T-helper 2 cell treated with Interferon-gamma antibody and Interleukin-4, amounts not matched to agents 100 ng/mL and 5 ng/mL, for 36 hours (primary cell): ENCODE measurements around the gene SLC66A3. TPM values are rescaled to one million over a fixed set of nuclear protein-coding genes. Genes with fewer than 3 reads are reported as not detected.

Experiments
- intact Hi-C: fragments of 100-400 bp; cut with micrococcal nuclease; formaldehyde crosslinking; loops from one replicate; pipeline ENCODE4 v1.15.1; 2023
- total RNA-seq: library from RNA; stranded (reverse); gene quantifications from 2 replicates; pipeline ENCODE4 v1.2.3, GENCODE V29; 2022

SLC66A3 gene
- total RNA-seq: 10.6 and 13.6 TPM in 2 replicates

- intact Hi-C loops: loop anchor here (1.0 to 10.0 kb wide), 6 partner anchors 25 to 851 kb away; partner anchors contain the start of genes HPCAL1, LPIN1 and ROCK2
Observed at GRCh38 chr2:11155381-11156035, at the start of gene SLC66A3. Gene SLC66A3 (plus strand): TSS chr2:11155467. CDS start chr2:11155547, 80 bp downstream.

- intact Hi-C loops: no loop called here
Observed at GRCh38 chr2:11109002-11109401, 46.3 kb upstream of the SLC66A3 start.

GRCh38 chr2:11112870-11113428 lies 42.3 kb upstream of the SLC66A3 start:
- intact Hi-C loops: no loop called here

GRCh38 chr2:11117776-11118175 lies 37.5 kb upstream of the SLC66A3 start:
- intact Hi-C loops: no loop called here

- intact Hi-C loops: no loop called here
Observed at GRCh38 chr2:11118761-11119160, 36.5 kb upstream of the SLC66A3 start.

- intact Hi-C loops: loop anchor here (10.0 kb wide), 1 partner anchor 136 kb away; no protein-coding TSS in a partner anchor
Observed at GRCh38 chr2:11121099-11121822, 34.0 kb upstream of the SLC66A3 start.

GRCh38 chr2:11121823-11122155 lies 33.5 kb upstream of the SLC66A3 start:
- intact Hi-C loops: loop anchor here (10.0 kb wide), 1 partner anchor 137 kb away; no protein-coding TSS in a partner anchor

GRCh38 chr2:11122380-11122779 lies 32.9 kb upstream of the SLC66A3 start:
- intact Hi-C loops: loop anchor here (10.0 kb wide), 1 partner anchor 138 kb away; no protein-coding TSS in a partner anchor

GRCh38 chr2:11123001-11123809 lies 32.1 kb upstream of the SLC66A3 start:
- intact Hi-C loops: loop anchor here (10.0 kb wide), 1 partner anchor 138 kb away; no protein-coding TSS in a partner anchor

GRCh38 chr2:11123856-11124759 lies 31.2 kb upstream of the SLC66A3 start:
- intact Hi-C loops: loop anchor here (1.0 to 10.0 kb wide), 4 partner anchors 19 to 289 kb away; no protein-coding TSS in a partner anchor

- intact Hi-C loops: loop anchor here (1.0 to 10.0 kb wide), 4 partner anchors 20 to 289 kb away; no protein-coding TSS in a partner anchor
Observed at GRCh38 chr2:11124760-11125068, 30.6 kb upstream of the SLC66A3 start.

- intact Hi-C loops: loop anchor here (10.0 kb wide), 1 partner anchor 143 kb away; no protein-coding TSS in a partner anchor
Observed at GRCh38 chr2:11127761-11128160, 27.5 kb upstream of the SLC66A3 start.

- intact Hi-C loops: loop anchor here (10.0 kb wide), 1 partner anchor 144 kb away; no protein-coding TSS in a partner anchor
Observed at GRCh38 chr2:11128243-11128951, 26.9 kb upstream of the SLC66A3 start.

- intact Hi-C loops: loop anchor here (1.0 to 10.0 kb wide), 4 partner anchors 25 to 298 kb away; partner anchors contain the start of genes ROCK2 and SLC66A3
Observed at GRCh38 chr2:11129598-11130449, 25.4 kb upstream of the SLC66A3 start.

GRCh38 chr2:11131166-11131920 lies 23.9 kb upstream of the SLC66A3 start:
- intact Hi-C loops: loop anchor here (5.0 kb wide), 1 partner anchor 211 kb away; the partner anchor contains the start of gene ROCK2

- intact Hi-C loops: loop anchor here (1.0 to 5.0 kb wide), 5 partner anchors 210 to 551 kb away; partner anchors contain the start of gene ROCK2
Observed at GRCh38 chr2:11132036-11132671, 23.1 kb upstream of the SLC66A3 start.
